HPDE6-E6E7 (cell line): ENCODE results near the gene FAM193A.
"Not testable (repeated sequence)": the region's sequence is repeated elsewhere in the genome, so short reads cannot be mapped to it uniquely, and the experiment has no call there.

Experiments used
- DNase-seq: peaks from one replicate; pipeline ENCODE4 v3.0.0; 2011; ENCODE audit warnings: missing footprints; ENCODE audit errors: extremely low spot score

The FAM193A gene

DNA sequence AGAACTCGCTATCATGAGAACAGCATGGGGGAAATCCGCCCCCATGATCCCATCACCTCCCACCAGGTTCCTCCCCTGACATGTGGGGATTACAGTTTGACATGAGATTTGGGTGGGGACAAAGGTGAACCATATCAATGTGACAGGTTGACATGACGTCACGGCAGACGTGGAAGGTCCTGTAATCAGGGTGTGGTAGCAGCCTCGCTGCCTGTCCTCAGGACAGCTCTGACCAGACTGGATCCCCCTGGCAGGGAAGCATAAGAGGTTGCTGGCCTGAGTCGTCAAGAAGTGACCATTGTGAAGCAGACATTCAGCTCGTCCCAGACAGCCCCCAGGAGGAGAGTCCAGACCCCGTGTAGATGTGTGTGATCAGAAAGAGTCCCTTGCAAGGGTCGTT lies 115.1 kb downstream of the FAM193A start:
- no peak for DNase-seq

- no peak for DNase-seq
These were observed 115.6 kb downstream of the FAM193A start for GRCh38 chr4:2651998-2652397.

GRCh38 chr4:2652415-2653160 lies 116.1 kb downstream of the FAM193A start:
- no peak for DNase-seq

GRCh38 chr4:2660596-2661211 lies 124.3 kb downstream of the FAM193A start:
- no peak for DNase-seq

GRCh38 chr4:2662598-2662997 lies 126.2 kb downstream of the FAM193A start:
- DNase-seq, result peak; percentile 13

DNA sequence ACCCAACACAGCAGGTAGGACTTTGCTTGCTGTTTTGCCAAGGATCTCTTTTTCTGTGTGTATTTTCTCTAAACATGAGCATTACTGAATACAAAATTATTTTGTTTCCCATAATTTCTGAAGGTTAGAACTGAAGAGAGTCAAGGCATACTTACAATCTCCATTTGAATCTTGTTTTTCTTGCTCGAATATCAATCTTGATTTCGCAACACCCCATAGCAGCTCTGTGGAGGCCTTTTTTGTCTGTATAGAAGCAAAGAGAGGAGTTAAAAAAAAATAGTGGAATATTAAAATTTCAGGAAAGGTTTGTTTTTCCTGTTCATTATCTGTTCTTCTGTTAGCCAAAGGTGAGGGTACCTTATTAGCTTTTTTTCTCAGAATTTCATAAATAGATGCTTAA lies 126.8 kb downstream of the FAM193A start:
- no peak for DNase-seq

- no peak for DNase-seq
These were observed 130.3 kb downstream of the FAM193A start for GRCh38 chr4:2666722-2667247.

- DNase-seq, result no peak
These were observed 131.0 kb downstream of the FAM193A start for GRCh38 chr4:2667428-2667827.

GRCh38 chr4:2671267-2671895 lies 134.9 kb downstream of the FAM193A start:
- DNase-seq, result no peak

GRCh38 chr4:2672082-2672481 lies 135.6 kb downstream of the FAM193A start:
- DNase-seq, result no peak

GRCh38 chr4:2672700-2673099 lies 136.3 kb downstream of the FAM193A start:
- DNase-seq, result no peak

DNA sequence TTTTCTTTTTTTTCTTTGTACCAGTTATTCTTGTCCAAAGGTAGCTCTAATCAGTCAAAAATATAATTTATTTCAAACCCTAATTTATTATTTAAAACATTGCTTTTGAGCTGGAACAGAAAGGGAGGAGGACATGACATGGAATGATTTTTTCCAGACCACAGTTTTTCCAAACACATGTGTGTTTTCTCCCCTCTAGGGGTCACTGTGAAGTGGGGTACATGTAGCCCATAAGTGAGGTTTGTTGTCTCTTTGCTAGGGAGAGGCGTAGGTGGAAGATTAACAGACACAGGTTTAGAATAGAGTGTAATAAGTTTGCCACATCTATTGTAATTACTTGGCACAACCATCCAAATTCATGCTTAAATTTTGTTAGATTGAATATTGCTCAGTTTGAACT lies 136.7 kb downstream of the FAM193A start:
- DNase-seq, result no peak

DNA sequence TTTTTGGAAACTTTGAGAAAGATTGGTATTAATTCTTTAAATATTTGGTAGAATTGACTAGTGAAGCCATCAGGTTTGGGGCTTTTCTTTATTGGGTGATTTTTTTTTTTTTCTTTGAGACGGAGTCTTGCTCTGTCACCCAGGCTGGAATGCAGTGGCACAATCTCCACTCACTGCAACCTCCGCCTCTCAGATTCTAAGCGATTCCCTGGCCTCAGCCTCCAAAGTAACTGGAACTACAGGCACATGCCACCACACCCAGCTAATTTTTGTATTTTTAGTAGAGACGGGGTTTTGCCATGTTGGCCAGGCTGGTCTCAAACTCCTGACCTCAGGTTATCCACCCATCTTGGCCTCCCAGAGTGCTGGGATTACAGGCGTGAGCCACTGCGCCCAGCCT lies 143.3 kb downstream of the FAM193A start:
- DNase-seq, result not testable (repeated sequence)

GRCh38 chr4:2684486-2684885 lies 148.0 kb downstream of the FAM193A start:
- no peak for DNase-seq

DNA sequence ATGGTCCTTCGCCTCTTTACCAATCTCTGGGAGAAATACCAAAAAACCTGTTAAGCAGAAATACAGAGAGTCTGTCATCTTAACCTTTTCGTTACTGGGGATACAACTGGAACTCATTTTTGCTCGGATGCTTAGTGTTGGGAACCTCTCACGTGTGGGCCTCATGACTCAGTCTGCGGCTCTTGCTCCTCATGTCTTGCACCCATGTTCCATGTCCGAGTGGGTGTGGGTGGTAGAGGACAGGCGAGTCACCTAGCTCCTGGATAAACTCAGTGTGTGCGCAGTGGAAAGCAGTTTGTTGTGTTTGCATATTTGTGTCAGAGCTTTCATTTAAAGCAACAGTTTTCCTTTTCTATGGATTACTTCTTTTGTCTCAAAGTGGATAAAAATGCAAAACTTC lies 149.1 kb downstream of the FAM193A start:
- DNase-seq, result no peak

- DNase-seq, result no peak
These were observed 150.2 kb downstream of the FAM193A start for GRCh38 chr4:2686379-2687265.

GRCh38 chr4:2688281-2688680 lies 151.8 kb downstream of the FAM193A start:
- DNase-seq, result no peak

- no peak for DNase-seq
These were observed 152.2 kb downstream of the FAM193A start for GRCh38 chr4:2688697-2689096.

- DNase-seq, result no peak
These were observed 152.7 kb downstream of the FAM193A start for GRCh38 chr4:2689114-2689513.

GRCh38 chr4:2689825-2690700 lies 153.6 kb downstream of the FAM193A start:
- DNase-seq, result no peak

GRCh38 chr4:2691313-2691712 lies 154.9 kb downstream of the FAM193A start:
- DNase-seq, result no peak
